Hepatocyte (in vitro differentiated cells): ENCODE measurements around the gene RUNDC3A. TPM values are rescaled to one million over a fixed set of nuclear protein-coding genes. Genes with fewer than 3 reads are reported as not detected.

Source experiments
- DNase-seq: peaks from one replicate; pipeline ENCODE4 v3.0.0-alpha.2; 2016; ENCODE audit warnings: low spot score
- H2AFZ ChIP-seq: fragments of 200-600 bp; sonication (generic); 2 replicates; pipeline ENCODE4 v1.6.0; 2016; ENCODE audit warnings: antibody characterized with exemption, mild to moderate bottlenecking
- H3K27ac ChIP-seq: fragments of 200-600 bp; sonication (generic); 2 replicates; pipeline ENCODE4 v1.5.1; 2016; ENCODE audit warnings: mild to moderate bottlenecking
- H3K27me3 ChIP-seq: fragments of 200-600 bp; sonication (generic); 2 replicates; pipeline ENCODE4 v1.6.1; 2016
- H3K36me3 ChIP-seq: fragments of 200-600 bp; sonication (generic); replicated peaks from 2 replicates; pipeline ENCODE4 v1.5.1; 2016; ENCODE audit warnings: low read depth; ENCODE audit not compliant: insufficient read depth
- H3K4me1 ChIP-seq: fragments of 200-600 bp; sonication (generic); 2 replicates; pipeline ENCODE4 v1.5.1; 2016; ENCODE audit warnings: mild to moderate bottlenecking, moderate library complexity; ENCODE audit not compliant: insufficient read depth
- H3K4me2 ChIP-seq: fragments of 200-600 bp; sonication (generic); 2 replicates; pipeline ENCODE4 v1.6.0; 2016
- H3K4me3 ChIP-seq: fragments of 200-600 bp; sonication (generic); 2 replicates; pipeline ENCODE4 v1.5.1; 2016; ENCODE audit warnings: mild to moderate bottlenecking
- H3K79me2 ChIP-seq: fragments of 200-600 bp; sonication (generic); 2 replicates; pipeline ENCODE4 v1.6.0; 2017; ENCODE audit warnings: mild to moderate bottlenecking
- H3K9me2 ChIP-seq: fragments of 200-600 bp; sonication (generic); replicated peaks from 2 replicates; pipeline ENCODE4 v1.6.0; 2017; ENCODE audit warnings: mild to moderate bottlenecking; ENCODE audit not compliant: insufficient read depth
- H3K9me3 ChIP-seq: fragments of 200-600 bp; sonication (generic); 2 replicates; pipeline ENCODE4 v1.5.1; 2016; ENCODE audit warnings: low read depth, mild to moderate bottlenecking
- H4K20me1 ChIP-seq: fragments of 200-600 bp; sonication (generic); 2 replicates; pipeline ENCODE4 v1.6.0; 2016; ENCODE audit warnings: mild to moderate bottlenecking; ENCODE audit not compliant: insufficient read depth, poor library complexity, severe bottlenecking
- CTCF ChIP-seq: fragments of 200-600 bp; sonication (generic); IDR thresholded peaks from 2 replicates; pipeline ENCODE4 v1.5.1; 2016; ENCODE audit warnings: antibody characterized with exemption, mild to moderate bottlenecking; ENCODE audit not compliant: poor library complexity
- EZH2 ChIP-seq: fragments of 200-600 bp; sonication (generic); IDR thresholded peaks from 2 replicates; pipeline ENCODE4 v1.6.1; 2016; ENCODE audit warnings: antibody characterized with exemption, mild to moderate bottlenecking, borderline replicate concordance
- EZH2phosphoT487 ChIP-seq: fragments of 200-600 bp; sonication (generic); IDR thresholded peaks from one replicate; pipeline ENCODE4 v1.6.1; 2018; ENCODE audit warnings: antibody characterized with exemption, mild to moderate bottlenecking, low read depth, moderate library complexity; ENCODE audit not compliant: unreplicated experiment, severe bottlenecking
- WGBS: methylation state at CpG from one replicate; pipeline ENCODE4 v1.1.6; 2016; ENCODE audit warnings: low lambda C conversion rate; ENCODE audit errors: missing lambda C conversion rate; 5-methylcytosine and 5-hydroxymethylcytosine counted together
- polyA plus RNA-seq: library from polyadenylated mRNA; unstranded; fragments of >200 nt; fragmentation: Nextera tagmentation; extraction: Ambion mirVana; gene quantifications from 2 replicates; pipeline ENCODE4 v1.2.1, GENCODE V29; 2016
- total RNA-seq: library from RNA; depleted of rRNA; stranded (reverse); fragments of >200 nt; gene quantifications from 2 replicates; pipeline ENCODE4 v1.2.3, GENCODE V29; 2014

Gene RUNDC3A
- total and polyA plus RNA-seq, 2 experiments from 2014 or later, result 0.40 to 2.1 TPM

DNA sequence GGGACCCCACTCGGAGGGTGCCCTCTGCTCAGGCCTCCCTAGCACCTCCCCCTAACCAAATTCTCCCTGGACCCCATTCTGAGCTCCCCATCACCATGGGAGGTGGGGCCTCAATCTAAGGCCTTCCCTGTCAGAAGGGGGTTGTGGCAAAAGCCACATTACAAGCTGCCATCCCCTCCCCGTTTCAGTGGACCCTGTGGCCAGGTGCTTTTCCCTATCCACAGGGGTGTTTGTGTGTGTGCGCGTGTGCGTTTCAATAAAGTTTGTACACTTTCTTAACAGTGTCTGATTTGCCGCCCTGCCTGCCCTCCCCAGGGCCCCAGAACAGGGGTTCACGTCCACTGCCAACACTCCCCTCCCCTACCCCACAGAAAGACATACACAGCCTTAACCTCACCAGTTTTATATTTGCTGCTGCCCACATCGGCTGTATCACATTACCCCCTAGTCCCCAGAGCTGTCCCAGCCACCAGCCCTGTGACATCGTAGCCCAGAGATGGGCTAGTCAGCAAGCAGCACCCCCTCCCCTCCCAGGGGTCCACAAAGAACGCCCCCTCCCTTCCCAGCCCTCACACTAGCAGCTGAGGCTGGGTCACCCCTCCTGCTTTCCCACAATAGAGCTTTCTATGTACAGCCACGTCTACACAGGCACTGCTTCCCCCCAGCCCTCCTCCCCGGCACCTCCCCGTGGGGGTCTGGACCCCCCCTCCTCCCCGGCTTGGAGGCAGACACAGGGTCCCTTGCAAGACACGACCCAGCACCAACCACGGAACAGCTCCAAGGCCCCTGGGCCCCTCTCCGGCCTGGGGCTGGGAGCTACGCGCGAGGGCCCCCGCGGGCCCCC is 44.6 kb downstream of the RUNDC3A start:
- DNase-seq, result no peak
- Histone ChIP-seq H3K4me2 (peak overlapping the region; percentile 77), H3K4me3 (no peak overlapping the region), H4K20me1 (no peaks in the 10 kb centered on the region), H3K27ac (no peak overlapping the region), H3K4me1 (peaks cover 4% of the 10 kb centered on the region), H3K9me3 (no peaks in the 10 kb centered on the region), H3K79me2 (no peaks in the 10 kb centered on the region), H3K36me3 (no peaks in the 10 kb centered on the region), H3K27me3 (no peaks in the 10 kb centered on the region), H2AFZ (no peak overlapping the region), H3K9me2 (no peaks in the 10 kb centered on the region)
- TF ChIP-seq EZH2 (no peak), CTCF (no peak), EZH2phosphoT487 (no peak)
- 60% methylated on average over 15 of the region's 22 CpGs for WGBS

- 19% methylated on average over 22 of the region's 98 CpGs for WGBS
- no peak for TF ChIP-seq EZH2
- TF ChIP-seq CTCF, result no peak
- TF ChIP-seq EZH2phosphoT487, result no peak
- Histone ChIP-seq H3K4me3 (no peak overlapping the region), H3K27me3 (no peaks in the 10 kb centered on the region), H4K20me1 (no peaks in the 10 kb centered on the region), H3K36me3 (no peaks in the 10 kb centered on the region), H2AFZ (no peak overlapping the region), H3K9me2 (no peaks in the 10 kb centered on the region), H3K9me3 (no peaks in the 10 kb centered on the region), H3K4me2 (peak overlapping the region; percentile 77), H3K4me1 (peaks cover 4% of the 10 kb centered on the region), H3K79me2 (no peaks in the 10 kb centered on the region), H3K27ac (no peak overlapping the region)
- DNase-seq, result peak; percentile 73
Measured at GRCh38 chr17:44353672-44354331, 45.4 kb downstream of the RUNDC3A start.

GRCh38 chr17:44354582-44355561 is 46.5 kb downstream of the RUNDC3A start:
- Histone ChIP-seq H3K9me3 (no peaks in the 10 kb centered on the region), H3K9me2 (no peaks in the 10 kb centered on the region), H2AFZ (no peak overlapping the region), H3K4me3 (no peak overlapping the region), H3K79me2 (no peaks in the 10 kb centered on the region), H4K20me1 (no peaks in the 10 kb centered on the region), H3K36me3 (no peaks in the 10 kb centered on the region), H3K27me3 (no peaks in the 10 kb centered on the region), H3K4me1 (peaks cover 4% of the 10 kb centered on the region), H3K27ac (no peak overlapping the region), H3K4me2 (peak overlapping the region; percentile 77)
- peak; percentile 51 for TF ChIP-seq CTCF
- no peak for TF ChIP-seq EZH2phosphoT487
- 48% methylated on average over 72 of the region's 77 CpGs for WGBS
- DNase-seq, result peak; percentile 74
